AG09319 (cell line): ENCODE measurements around the gene SULF2.

Experiments used
- DNase-seq: peaks from one replicate; pipeline ENCODE4 v3.0.0-alpha.2; 2010; ENCODE audit warnings: low read depth; ENCODE audit errors: extremely low read depth
- CTCF ChIP-seq: IDR thresholded peaks from 2 replicates; pipeline ENCODE4 v1.5.1; 2011; ENCODE audit warnings: low read depth, mild to moderate bottlenecking, inconsistent platforms, low read length, moderate library complexity

SULF2 gene

GRCh38 chr20:47747669-47748031, 37.6 kb downstream of the SULF2 start:
- TF ChIP-seq CTCF = no peak
- DNase-seq = no peak

GRCh38 chr20:47744803-47745202, 40.5 kb downstream of the SULF2 start:
- TF ChIP-seq CTCF = no peak
- DNase-seq = no peak

DNA sequence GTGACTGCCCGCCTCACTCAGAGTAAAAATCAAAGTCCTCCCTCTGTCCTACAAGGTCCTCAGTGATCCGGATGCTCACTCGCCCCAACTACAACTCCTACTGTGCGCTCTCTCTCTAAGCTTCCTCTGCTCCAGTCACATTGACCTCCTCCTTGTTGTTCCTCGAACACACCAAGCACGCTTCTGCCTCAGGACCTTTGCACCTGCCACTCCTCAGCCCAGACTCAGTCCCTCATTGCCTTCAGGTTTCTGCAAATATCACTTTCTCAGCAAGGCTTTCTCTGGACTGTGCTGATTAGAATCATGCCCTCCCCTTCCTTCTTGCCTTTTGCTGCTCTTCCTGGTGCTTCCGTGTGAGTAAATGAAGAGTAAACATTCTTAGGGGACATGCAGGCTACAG, 41.6 kb downstream of the SULF2 start:
- no peak for TF ChIP-seq CTCF
- DNase-seq = no peak

DNA sequence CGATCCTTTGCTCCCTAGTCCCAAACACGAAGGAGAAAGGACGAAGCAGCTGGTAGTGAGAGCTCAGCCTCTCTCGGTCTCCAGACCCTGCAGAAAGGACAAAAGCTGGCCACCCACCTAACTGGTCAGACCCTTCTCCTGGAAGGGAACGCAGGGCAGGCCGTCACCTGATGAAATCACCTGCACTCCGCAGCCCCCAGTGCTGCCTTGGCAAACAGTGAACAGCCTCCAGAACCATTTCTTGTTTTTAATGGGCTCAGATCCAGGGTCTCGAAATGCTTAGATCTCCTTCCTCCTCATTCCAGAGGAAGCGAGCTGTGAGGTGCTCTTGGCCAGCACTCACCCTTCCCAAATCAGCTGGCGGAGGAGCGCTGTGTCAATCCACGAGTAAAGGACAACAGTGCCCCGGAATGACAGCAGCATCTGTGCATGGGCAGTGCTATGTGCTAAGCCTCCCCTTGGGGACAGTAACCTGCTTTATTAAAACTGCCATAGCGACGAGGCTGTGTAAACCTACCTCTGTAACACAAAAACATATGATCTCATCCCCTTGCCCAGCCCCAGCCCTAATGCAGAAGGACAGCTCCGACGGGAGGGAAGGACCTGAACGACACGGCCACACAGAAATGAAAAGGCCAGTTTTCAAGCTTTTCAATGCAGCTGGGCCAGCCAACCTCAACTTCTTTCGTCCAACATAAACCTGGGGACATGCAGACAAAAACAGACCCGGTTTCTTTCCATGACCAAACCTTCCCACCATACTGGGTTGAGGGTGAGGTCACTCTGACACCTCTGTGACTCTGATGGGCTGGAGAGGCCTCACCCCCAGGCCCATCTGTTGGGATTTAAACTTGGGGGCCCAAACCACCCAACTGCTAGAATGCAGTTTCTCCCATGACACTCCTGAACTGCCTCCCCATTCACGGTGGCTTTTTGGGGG, 43.3 kb downstream of the SULF2 start:
- no peak for DNase-seq
- TF ChIP-seq CTCF = no peak

DNA sequence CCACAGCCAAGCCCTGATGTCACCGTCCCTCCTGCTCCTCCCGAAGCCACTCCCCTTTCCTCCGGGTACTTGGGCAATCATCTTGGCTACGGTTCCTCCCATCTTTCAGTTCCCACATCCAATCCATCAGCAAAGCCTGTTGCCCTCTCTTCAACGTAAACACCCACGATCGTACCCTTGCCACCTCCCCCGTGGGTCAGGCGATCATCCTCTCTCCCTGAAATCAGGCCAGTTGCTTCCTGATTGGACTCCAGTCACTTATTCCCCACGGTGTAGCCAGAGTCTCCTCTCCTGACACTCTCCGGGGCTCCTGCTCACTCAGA, 44.5 kb downstream of the SULF2 start:
- no peak for TF ChIP-seq CTCF
- no peak for DNase-seq

GRCh38 chr20:47740121-47740861, 45.0 kb downstream of the SULF2 start:
- DNase-seq = no peak
- no peak for TF ChIP-seq CTCF

GRCh38 chr20:47737923-47738322, 47.4 kb downstream of the SULF2 start:
- TF ChIP-seq CTCF = no peak
- DNase-seq = no peak
